22Rv1 (cell line): ENCODE data around the gene MACROH2A2.

Source experiments
- CTCF ChIP-seq: fragments of 450-650 bp; IDR thresholded peaks from 2 replicates; pipeline ENCODE4 v1.5.1; 2017; ENCODE audit warnings: mild to moderate bottlenecking
- ZFX ChIP-seq: fragments of 450-650 bp; IDR thresholded peaks from 2 replicates; pipeline ENCODE4 v1.6.1; 2017; ENCODE audit warnings: antibody characterized with exemption, borderline replicate concordance

GRCh38 chr10:70137927-70138883, 85.6 kb downstream of the MACROH2A2 start:
- TF ChIP-seq CTCF: no peak
- TF ChIP-seq ZFX: no peak
